GM19324 (cell line): ENCODE data around the gene CAMTA1.
"Not testable (repeated sequence)": the region's sequence is repeated elsewhere in the genome, so short reads cannot be mapped to it uniquely, and the experiment has no call there.

Source experiments
- ATAC-seq: cut with Tn5 transposase; IDR thresholded peaks from one replicate; pipeline ENCODE4 v1.9.1; 2021; ENCODE audit warnings: mild to moderate bottlenecking, moderate library complexity; ENCODE audit not compliant: unreplicated experiment, low FRiP score

CAMTA1 gene

DNA sequence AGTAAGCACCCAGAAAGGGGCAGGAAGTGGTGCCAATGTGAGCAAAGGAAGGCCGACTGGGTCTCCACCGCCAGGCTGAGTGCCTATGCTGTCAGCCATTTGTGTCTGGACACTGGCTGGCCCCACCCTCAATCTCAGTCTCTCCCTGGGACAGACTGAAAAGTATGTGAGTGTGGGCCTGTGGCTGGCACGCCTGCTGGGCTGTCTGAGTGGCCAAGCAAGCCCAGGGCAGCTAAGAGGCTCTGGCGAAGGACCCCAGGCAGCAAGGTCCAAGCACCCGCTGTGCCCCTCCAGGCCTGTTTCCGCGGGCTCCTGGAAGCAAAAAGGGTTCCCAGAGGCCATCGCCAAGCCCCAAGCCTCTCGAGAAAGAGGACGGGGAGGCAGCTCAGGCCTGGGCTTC is 892.6 kb downstream of the CAMTA1 start:
- ATAC-seq, result no peak

DNA sequence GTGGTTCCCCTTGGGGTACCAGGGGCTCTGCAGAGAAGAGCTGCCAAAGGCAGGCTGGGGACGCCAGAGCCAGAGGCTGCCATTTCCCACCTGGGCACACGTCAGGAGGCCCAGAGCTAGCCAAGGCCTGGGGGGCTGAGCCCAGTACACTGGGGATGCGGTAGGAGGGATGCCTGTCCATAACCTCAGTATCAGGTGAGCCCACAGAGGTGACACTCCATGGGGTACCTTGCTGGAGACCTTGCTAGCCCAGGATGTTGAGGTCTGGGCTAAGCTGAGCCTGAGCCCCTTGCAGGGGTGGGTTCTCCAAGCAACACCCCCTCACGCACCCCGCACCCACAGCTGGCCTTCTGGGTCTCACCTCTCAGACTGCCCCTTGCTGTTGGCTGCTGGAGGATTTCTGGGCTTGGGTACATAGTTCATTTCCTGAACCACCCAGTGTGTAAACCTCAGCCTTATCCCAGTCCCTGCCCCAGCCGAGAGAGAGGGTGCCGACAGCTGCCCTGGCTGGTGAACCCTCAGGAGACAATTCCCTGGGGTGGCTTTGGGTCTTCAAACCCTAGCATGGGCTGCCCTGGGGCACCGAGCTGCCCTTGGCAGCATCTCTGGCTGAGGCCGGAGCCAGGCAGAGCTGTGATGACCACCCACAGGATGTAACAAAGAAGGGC is 893.4 kb downstream of the CAMTA1 start:
- no peak for ATAC-seq

DNA sequence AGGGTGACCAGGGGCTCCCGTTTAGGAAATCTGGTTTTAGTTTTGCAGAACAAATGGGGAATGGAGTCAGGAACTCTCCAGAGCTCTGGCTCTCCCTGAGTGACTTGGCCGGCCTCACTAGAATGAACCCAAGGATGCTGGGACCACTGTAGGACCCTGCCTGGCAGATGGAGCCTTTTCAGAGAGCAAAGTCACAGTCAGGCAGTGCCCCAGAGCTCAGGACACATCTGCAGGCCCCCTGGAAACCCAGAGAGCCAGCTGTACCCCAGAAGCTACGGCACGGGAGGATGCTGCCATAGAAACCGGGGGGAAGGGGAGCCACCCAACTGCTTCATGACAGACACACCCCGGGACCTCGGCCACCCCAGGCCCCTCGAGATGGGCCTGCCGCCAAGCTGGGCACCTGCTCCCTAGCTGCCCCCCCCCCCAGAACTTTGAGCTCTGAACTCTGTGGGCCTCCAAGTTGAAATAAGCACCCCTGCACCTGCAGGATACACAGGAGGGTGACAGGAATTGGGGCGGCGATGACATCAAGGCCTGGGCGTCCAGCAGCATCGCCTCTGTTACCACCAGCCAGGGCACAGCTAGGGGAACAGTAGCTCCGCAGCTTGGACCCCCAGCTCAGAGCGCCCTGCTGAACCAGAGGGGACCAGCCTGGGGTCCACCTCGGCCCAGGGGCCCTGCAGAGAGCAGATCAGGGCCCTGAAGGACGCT is 894.1 kb downstream of the CAMTA1 start:
- ATAC-seq, result no peak

DNA sequence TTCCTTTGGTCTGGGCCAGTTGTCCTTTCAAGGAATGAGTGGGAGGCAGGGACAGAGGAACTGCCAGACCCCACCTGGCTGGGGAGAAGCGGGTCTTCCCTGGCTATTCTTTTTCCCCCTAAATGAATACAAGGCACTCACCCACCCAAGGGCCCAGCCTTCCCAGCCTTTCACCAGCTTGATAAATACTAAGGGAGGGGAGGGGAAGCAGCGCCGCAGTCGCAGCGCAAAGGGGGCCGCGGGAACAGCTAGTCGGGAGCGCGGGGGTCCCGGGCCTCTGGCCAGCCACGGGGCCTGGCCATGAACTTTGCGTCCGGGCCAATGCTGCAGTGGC is 894.6 kb downstream of the CAMTA1 start:
- ATAC-seq, result no peak

DNA sequence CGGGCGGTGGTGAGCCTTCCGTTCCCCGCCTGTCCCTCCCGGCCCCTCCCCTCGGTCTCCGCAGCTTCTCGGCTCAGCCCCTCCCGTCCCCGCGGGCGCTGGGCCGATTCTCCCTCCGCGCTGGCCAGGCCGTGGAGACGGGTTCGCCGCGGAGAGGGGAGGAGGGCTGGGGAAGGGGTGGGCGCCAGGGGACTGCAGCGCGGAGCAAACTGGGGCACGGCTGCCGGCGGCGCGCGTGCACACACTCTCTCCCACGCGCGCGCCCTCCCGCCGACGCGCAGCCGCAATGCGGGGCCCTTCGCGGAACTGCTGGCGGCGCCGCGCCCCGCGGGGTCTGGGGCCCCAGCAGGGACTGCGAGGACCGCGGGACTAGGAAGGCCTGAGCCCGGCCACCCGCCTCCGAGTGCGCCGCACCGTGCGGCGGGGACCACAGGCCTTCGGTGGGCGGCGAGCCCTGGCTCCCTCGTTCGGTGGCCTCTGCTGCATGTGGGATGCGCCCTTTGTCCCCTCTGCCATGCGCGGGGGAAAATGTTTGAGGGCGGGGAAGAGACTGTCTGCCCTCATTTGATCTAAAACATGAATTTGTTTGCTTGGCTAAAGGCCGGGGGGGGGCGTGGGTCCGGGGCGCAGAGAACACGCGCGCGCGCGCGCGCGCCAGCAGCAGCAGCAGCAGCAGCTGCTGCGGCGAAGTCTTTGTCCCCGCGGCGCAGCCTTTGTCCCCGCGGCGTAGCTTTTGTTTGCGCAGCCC is 895.1 kb downstream of the CAMTA1 start:
- no peak for ATAC-seq

DNA sequence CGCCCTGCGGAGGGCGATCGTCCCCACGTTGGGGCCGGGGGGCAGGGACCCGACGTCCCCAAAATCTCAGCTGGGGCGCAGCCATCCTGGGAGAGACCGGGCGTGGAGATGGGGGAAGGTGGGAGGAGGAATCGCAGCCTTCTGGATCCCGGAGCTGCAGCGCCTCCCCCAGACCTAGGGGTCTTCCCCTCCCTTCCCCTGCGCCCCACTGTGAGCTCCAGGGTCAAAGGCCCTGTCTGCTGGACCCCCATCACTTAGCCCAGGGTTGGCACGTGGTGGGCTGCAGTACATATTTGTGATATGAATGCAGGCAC is 895.7 kb downstream of the CAMTA1 start:
- no peak for ATAC-seq

DNA sequence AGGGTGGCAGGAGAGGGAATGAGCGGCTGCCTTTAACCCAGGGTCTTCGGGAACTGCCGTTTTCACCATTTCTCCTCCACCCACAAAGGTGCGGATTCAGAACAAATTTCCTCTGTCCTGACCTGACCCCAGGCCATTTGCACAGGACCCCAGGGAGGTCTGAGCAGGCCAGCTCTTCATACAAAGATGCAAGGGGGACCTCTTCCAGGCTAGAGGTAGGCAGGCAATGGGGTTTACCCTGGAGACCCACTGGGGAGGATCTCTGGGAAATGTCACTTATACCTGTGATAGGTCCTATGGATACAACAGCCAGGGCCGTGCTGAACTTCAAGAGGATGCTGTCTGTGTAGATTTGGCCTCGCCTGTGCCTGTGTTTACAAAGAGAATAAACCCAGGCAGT is 896.1 kb downstream of the CAMTA1 start:
- no peak for ATAC-seq

DNA sequence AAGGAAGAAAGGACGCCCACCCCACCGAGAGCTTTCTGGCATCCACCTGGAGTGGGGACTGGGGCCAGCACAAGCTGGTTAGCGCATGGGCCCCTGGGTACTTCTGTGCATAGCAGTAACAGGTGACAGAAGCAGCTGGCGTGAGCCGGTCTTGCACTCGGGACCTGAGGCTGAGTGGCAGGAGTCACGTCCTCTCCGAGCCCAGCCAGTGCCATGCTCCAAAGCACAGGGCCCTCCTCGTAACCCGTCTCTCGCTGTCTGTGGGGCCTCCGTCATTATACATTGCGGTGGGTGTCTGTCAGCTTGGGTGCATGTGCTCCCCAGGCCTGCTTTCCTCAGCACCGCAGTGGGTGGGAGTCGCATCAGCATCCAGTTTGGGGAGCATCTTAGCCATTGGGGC is 898.3 kb downstream of the CAMTA1 start:
- ATAC-seq, result no peak

DNA sequence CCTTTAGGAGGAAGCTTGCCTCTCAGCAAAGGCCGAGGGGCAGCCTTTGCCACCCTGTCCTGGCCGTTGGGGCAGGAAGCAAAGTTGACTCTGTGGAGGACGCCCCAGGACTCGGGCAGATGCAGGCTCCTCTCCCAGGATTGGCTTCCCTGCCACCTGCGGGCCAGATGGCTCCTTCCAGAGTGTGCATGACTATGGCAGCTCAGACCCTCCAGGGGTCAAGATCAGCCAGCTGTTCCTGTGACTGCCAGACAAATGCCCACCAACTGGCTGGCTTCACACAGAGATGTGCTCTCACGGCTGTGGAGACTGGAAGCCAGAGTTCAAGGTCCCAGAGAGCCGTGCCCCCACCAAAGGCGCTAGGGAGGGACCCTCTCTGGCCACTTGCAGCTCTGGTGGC is 898.9 kb downstream of the CAMTA1 start:
- no peak for ATAC-seq

DNA sequence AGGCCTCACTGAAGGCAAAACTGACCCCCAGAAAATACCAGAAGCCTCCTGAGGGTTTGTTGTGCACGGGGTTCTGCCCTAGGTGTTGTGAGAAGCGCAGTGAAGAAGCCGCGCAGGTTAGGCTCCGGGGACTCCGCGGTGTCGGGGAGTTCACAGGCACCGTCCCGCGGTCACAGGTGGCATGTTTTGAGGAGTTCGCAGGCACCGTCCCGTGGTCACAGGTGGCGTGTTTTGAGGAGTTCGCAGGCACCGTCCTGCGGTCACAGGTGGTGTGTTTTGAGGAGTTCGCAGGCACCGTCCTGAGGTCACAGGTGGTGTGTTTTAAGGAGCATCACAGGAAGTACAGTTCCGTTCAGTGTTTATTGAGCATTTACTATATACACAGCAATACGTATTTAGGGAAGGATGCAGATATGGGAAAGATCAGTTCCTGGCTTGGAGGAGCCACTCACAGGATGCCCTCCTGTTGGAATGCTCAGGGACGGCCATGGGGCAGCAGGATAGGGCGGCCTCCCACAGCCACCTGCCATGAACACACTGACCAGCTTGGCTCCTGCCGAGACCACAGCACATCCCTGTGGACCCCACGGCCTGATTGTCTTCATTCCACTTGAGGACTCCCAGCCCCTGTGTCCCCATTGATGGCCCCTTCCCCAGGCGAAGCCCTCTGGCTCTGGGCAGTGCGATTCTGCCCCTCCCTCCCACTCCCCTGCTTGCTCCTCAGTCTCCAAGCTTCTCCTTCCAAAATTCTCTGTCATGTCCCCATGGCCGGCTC is 899.8 kb downstream of the CAMTA1 start:
- ATAC-seq, result no peak

DNA sequence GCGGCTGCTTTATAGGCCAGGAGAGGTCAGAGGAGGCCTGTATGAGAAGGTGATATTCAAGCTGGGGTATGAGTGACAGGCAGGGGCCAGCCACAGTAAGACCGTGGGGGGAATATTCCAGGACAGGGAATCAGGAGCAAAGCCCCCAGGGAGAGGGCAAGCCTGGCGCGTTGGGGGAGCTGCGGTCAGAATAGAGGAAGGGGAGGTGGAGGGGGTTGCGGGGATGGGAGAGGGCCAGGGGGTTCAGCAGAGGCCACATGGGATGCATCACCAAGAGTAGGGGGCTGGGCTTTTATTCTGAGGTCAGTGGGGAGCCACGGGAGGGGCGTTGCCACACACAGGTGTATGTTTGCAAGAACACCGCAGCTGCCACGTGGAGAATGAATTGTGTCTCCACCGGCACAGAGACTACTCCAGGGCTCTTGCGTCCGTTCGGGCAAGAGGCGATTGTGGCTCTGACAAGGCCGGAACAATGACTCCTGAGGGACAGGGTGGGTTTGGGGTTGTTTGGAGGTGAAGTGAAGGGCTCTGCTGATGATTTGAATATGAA is 901.1 kb downstream of the CAMTA1 start:
- no peak for ATAC-seq

DNA sequence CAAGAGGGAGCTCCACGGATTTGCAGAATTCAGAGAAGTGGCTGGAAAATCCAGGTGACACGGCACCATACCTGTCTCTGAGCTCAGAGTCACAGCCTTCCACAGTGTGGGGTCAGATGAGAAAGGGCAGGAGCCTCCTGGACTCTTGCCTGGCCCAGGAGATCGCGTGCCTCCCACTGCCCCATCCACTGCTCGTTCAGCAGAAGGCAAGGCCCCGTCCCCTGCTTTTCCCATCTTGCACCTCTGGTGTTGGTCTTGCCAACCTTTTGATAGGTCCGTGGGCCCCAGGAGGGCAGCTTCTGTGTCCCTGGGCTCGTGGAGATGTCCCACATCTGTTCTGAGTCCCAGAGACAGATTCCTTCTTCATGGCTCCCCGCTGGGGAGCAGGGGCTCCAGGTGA is 902.2 kb downstream of the CAMTA1 start:
- no peak for ATAC-seq

DNA sequence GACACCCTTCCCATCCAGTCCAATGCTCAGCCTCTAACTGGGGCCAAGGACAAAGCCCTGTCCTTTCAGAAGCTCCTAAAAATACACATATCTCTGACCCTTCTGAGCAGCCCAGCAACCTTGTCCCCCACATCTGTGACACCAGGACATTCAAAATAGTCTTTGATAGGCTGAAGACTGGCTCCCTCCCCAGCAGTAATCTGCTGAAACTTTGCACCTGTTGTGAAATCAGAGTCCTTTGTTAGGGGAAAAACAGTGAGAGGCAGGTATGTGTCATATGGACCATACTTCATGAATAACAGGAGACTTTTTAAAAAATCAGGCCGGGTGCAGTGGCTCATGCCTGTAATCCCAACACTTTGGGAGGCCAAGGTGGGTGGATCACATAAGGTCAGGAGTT is 903.4 kb downstream of the CAMTA1 start:
- ATAC-seq, result no peak

DNA sequence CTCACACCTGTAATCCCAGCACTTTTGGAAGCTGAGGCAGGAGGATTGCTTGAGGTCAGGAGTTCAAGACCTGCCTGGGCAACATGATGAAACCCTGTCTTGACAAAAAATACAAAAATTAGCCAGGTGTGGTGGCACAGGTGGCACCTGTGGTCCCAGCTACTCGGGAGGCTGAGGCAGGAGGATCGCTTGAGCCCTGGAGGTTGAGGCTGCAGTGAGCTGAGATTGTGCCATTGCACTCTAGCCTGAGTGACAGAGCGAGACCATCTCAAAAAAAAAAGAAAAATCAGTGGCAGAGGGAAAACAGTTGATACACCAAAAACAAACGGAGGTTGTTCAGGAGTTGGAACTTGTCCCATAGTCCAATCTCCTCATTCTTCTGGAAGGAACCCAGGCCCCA is 904.1 kb downstream of the CAMTA1 start:
- ATAC-seq, result not testable (repeated sequence)

DNA sequence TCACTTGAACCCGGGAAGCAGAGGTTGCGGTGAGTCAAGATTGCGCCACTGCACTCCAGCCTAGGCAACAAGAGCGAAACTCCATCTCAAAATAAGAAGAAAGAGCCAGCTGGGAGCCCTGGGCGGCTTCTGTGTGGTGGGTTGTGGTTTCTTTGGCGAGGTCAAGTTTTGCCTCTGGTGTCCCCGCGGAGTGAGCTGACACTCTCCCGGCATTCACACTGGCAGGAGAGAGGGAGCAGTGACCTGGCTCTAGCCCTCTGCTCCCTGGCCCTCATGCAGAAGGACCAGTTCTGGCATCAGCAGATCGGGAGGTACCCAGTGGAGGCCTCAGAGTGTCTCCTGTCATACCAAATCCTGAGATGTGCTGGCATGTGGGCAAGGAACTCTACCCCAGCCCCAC is 904.8 kb downstream of the CAMTA1 start:
- no peak for ATAC-seq

DNA sequence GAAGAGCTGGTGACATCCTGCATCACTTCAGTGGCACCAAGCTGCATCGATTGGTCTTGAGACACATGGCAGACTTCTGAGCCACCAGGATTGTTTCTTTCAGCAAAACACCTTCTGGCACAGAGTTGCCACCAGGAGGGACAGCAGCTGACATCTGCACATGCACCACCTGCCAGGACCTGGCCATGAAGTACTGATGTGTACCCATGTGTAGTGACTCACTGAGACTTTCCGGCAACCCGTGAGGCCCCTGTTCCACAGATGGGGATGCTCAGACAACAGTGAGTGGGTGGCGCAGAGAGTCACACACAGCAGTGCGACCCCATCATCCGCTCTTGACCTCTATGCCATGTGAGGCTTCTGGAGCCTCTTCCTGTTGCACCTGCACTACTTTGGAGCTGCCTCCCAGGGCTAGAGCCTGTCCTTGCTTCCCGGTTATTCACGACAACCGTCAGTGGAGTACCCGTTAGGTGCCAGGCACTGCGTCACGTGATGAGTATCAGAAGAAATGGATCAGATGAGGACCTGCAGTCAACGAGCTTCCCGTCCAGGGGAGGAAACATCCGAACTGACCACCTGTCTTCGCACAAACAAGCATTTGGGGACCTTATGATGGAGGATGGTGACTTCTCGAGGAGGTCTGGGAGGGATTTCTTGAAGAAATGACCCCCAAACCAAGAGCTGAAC is 905.4 kb downstream of the CAMTA1 start:
- no peak for ATAC-seq

DNA sequence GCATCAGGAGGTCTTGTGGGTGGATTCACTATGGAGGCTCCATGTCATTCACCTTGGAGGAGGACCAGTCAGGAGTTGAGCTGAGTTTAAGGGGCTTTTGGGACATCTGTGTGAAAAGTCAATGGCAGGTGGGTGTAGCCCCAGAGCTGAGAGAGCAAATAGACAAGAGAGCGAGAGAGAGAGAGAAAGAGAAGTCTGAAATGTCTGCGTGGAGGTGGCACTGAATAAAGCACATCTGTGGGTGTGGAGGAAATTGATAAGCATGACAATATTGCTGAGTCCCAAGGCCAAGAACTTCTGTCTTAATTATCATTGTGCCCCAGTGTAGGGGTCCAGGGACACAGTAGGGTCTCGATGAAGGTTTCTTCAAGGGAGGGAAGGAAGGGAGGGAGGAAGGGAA is 906.3 kb downstream of the CAMTA1 start:
- ATAC-seq, result no peak

DNA sequence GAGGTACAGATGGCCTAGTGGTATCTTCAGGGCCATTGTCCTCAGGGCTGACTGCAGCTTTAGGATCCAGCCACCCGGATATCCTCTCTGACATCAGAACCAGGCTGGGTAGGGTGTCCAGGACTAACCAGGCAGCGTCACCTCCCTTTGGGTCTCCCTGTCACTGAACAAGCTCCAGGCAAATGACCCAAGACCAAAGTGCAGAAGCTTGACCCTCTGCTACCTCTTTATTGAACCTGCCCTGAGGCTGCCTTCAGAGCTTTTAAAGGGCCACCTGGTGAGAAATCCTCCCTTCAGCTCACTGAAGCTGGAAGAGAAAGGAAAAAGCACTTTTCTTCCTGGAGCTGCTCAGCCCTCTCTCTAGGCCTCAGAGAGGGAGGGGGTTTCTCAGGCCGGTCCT is 906.8 kb downstream of the CAMTA1 start:
- ATAC-seq, result no peak

DNA sequence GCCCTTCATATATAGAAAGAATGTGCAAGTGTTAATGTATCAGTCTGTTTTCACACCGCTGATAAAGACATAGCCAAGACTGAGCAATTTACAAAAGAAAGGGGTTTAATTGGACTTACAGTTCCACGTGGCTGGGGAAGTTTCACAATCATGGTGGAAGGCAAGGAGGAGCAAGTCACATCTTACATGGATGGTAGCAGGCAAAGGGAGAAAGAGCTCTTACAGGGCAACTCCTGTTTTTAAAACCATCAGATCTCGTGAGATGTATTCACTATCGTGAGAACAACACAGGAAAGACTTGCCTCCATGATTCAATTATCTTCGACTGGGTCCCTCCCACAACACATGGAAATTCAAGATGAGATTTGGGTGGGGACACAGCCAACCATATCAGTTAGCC is 907.8 kb downstream of the CAMTA1 start:
- not testable (repeated sequence) for ATAC-seq

DNA sequence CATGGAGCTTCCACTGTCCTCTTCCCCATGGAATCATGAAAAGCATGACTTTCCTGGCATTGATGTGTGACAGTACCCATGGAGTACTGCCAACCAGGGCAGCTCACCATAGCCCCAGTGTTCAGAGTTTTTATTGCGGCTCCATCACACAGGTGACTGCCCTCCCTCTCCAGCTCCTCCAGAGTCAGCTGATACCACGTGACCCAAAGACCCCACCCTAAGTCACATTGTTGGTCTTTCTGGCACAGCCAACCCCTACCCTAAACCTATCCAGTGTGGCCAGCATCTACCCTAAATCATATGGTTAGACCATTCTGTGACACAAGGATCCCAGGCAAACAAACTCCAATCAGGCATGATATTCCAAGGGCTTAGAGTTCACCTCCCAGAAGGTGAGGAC is 908.4 kb downstream of the CAMTA1 start:
- no peak for ATAC-seq
